IMR-90 (cell line): ENCODE measurements around the gene CHD6.

Experiments
- CTCF ChIP-seq: conservative IDR thresholded peaks from 2 replicates; pipeline ENCODE4 v1.5.1; 2012; ENCODE audit warnings: mild to moderate bottlenecking, low read depth, low read length, improper control_type of control experiment
- POLR2A ChIP-seq: IDR thresholded peaks from 2 replicates; pipeline ENCODE4 v1.6.1; 2012; ENCODE audit warnings: mild to moderate bottlenecking, low read depth, low read length

- TF ChIP-seq CTCF (no peak), POLR2A (no peak)
These were observed 32.2 kb upstream of the CHD6 start for GRCh38 chr20:41650231-41650948.
